ENCODE data around the gene CCDC57.

DNA sequence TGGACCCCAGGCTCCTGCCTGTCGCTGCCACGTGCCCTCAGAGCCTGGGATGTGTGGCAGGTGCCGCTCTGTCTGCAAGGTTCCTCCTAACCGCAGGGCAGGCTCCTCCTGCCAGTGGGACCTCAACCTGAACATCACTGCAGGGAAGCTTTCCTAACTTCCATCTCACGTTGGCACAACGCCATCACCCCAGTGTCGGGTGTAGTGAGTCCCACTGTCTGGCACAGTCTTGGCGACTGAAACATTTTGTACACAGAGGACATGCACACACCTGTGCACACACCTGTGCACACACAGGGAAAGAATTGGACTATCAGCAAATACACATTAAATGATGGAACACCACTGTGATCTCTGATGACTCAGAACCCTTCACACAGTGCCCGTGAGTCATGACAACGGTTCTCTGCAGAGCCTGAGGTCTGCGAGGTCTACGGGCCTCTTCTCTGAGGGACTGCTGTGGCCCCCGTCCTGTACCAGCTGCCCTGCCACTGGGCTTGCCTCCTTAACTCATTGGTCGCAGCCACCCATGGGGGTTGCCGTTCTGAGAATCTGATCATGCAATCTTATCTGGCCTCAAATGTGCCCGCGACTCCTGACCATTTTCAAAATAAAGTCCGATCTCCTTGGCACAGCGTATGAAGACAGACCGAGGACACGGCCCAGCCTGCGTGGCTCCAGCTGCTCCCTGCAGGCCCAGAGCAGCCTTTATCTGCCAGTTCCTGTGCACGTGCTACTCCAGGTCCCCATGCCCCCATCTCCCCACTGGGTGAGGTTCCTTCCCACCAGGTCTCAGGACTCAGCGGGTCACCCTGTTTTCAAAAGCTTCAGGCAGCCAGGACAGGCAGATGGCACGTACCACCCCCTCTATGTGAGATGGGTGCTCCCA is 7.6 kb downstream of the CCDC57 start:
- TF ChIP-seq, protein P1, sequence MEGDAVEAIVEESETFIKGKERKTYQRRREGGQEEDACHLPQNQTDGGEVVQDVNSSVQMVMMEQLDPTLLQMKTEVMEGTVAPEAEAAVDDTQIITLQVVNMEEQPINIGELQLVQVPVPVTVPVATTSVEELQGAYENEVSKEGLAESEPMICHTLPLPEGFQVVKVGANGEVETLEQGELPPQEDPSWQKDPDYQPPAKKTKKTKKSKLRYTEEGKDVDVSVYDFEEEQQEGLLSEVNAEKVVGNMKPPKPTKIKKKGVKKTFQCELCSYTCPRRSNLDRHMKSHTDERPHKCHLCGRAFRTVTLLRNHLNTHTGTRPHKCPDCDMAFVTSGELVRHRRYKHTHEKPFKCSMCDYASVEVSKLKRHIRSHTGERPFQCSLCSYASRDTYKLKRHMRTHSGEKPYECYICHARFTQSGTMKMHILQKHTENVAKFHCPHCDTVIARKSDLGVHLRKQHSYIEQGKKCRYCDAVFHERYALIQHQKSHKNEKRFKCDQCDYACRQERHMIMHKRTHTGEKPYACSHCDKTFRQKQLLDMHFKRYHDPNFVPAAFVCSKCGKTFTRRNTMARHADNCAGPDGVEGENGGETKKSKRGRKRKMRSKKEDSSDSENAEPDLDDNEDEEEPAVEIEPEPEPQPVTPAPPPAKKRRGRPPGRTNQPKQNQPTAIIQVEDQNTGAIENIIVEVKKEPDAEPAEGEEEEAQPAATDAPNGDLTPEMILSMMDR (IDR thresholded peaks at IDR 0.05): no peak
- TF ChIP-seq POLR2A (IDR thresholded peaks at IDR 0.05): no peak

Measured in transverse colon (tissue), 3 donors.